ENCODE results near the gene LAMA3.

Gene LAMA3

GRCh38 chr18:23992089-23992940, 303.1 kb downstream of the LAMA3 start:
- DNase-seq (ENCODE audit: low read depth): peak; percentile 61
- no peak for TF ChIP-seq CTCF (IDR thresholded peaks at IDR 0.05; ENCODE audit: insufficient read depth, low read depth, low read length, missing control alignments)
- peak overlapping the region; percentile 55 for H3K4me3 ChIP-seq (ENCODE audit: low read depth, low read length)

GRCh38 chr18:23992941-23993280, 303.7 kb downstream of the LAMA3 start:
- TF ChIP-seq CTCF (IDR thresholded peaks at IDR 0.05; ENCODE audit: insufficient read depth, low read depth, low read length, missing control alignments): no peak
- no peak for DNase-seq (ENCODE audit: low read depth)

GRCh38 chr18:23994361-23994902, 305.2 kb downstream of the LAMA3 start:
- DNase-seq (ENCODE audit: low read depth): peak; percentile 73
- no peak for TF ChIP-seq CTCF (IDR thresholded peaks at IDR 0.05; ENCODE audit: insufficient read depth, low read depth, low read length, missing control alignments)
- peak overlapping the region; percentile 55 for H3K4me3 ChIP-seq (ENCODE audit: low read depth, low read length)

More at GRCh38 chr18:23992941-23993280, 303.7 kb downstream of the LAMA3 start:
- peak overlapping the region; percentile 55 for H3K4me3 ChIP-seq (ENCODE audit: low read depth, low read length)

- TF ChIP-seq CTCF (IDR thresholded peaks at IDR 0.05; ENCODE audit: insufficient read depth, low read depth, low read length, missing control alignments): no peak
- peak; percentile 80 for DNase-seq (ENCODE audit: low read depth)
- H3K4me3 ChIP-seq (ENCODE audit: low read depth, low read length): 0 out of 2 replicates have a peak overlapping the region, but pooled peaks have one; percentile 55
Observed at GRCh38 chr18:23995180-23995579, 305.9 kb downstream of the LAMA3 start.

GRCh38 chr18:23998018-23998417, 308.8 kb downstream of the LAMA3 start:
- DNase-seq (ENCODE audit: low read depth): no peak
- no peak for TF ChIP-seq CTCF (IDR thresholded peaks at IDR 0.05; ENCODE audit: insufficient read depth, low read depth, low read length, missing control alignments)
- no peak overlapping the region for H3K4me3 ChIP-seq (ENCODE audit: low read depth, low read length)

GRCh38 chr18:23998820-23999219, 309.6 kb downstream of the LAMA3 start:
- TF ChIP-seq CTCF (IDR thresholded peaks at IDR 0.05; ENCODE audit: insufficient read depth, low read depth, low read length, missing control alignments): no peak
- DNase-seq (ENCODE audit: low read depth): no peak
- no peak overlapping the region for H3K4me3 ChIP-seq (ENCODE audit: low read depth, low read length)

Measured in GM12865 (cell line).